Mucosa of descending colon (tissue), 3 donors: Measurements from ENCODE around the gene CPN1. TPM values are rescaled to one million over a fixed set of nuclear protein-coding genes. Genes with fewer than 3 reads are reported as not detected.

ENCODE experiments used
- ATAC-seq: fragments of 200-7000 bp; cut with Tn5 transposase; one replicate; pipeline ENCODE4 v1.9.1; 2020; ENCODE audit warnings: mild to moderate bottlenecking, moderate library complexity
- DNase-seq, 3 donors: peaks; one replicate each; pipeline ENCODE4 v3.0.0-alpha.2; 2020
- H3K36me3 ChIP-seq: fragments of 200-600 bp; one replicate; pipeline ENCODE4 v1.8.0; 2021; ENCODE audit warnings: low read depth, mild to moderate bottlenecking
- H3K4me1 ChIP-seq: fragments of 200-600 bp; one replicate; pipeline ENCODE4 v1.8.0; 2021; ENCODE audit warnings: low read depth, mild to moderate bottlenecking
- H3K4me3 ChIP-seq: fragments of 200-600 bp; one replicate; pipeline ENCODE4 v1.8.0; 2021; ENCODE audit warnings: mild to moderate bottlenecking
- H3K9me3 ChIP-seq: fragments of 200-600 bp; one replicate; pipeline ENCODE4 v1.8.0; 2021; ENCODE audit warnings: mild to moderate bottlenecking
- CTCF ChIP-seq: fragments of 200-600 bp; IDR thresholded peaks from one replicate; pipeline ENCODE4 v1.8.0; 2022; ENCODE audit warnings: antibody characterized with exemption, mild to moderate bottlenecking
- intact Hi-C, 2 donors: fragments of 100-400 bp; cut with DNase I in 1 of 2; cut with micrococcal nuclease in 1 of 2; formaldehyde crosslinking; loops; one replicate each; pipeline versions ENCODE4 v1.11.0 to v1.11.1; 2022; cut with DNase I, micrococcal nuclease
- total RNA-seq, 3 donors: library from RNA; stranded (reverse); fragmentation: NEBNext Ultra II Directional in 2 of 3; extraction: Animal tissue kit (Norgen Biotek cat#: 25700) in 2 of 3; gene quantifications; one replicate each; pipeline versions ENCODE4 v1.2.1 to v1.2.4, GENCODE V29; 2021 to 2023
- donor health status: DM: no; HTN: no; CAD: no; lungs with moderate emphysema.
- donor health status: DM: no; HTN: no; CAD: no.
- donor health status: DM: no; HTN: yes; CAD: no.

CPN1 gene
- total RNA-seq, 3 donors from 2014 or later = 0.14 TPM; not detected in 2

- intact Hi-C loops = no loop called here
- no peaks in the 10 kb centered on the region for H3K36me3 ChIP-seq
- H3K4me1 ChIP-seq = peaks cover 3% of the 10 kb centered on the region
- DNase-seq (no peak), ATAC-seq (no peak)
- no peak overlapping the region for H3K4me3 ChIP-seq
- TF ChIP-seq CTCF = no peak
- no peaks in the 10 kb centered on the region for H3K9me3 ChIP-seq
Observed at GRCh38 chr10:100036850-100037249, 44.8 kb downstream of the CPN1 start.

- no peak for TF ChIP-seq CTCF
- Histone ChIP-seq H3K36me3 (no peaks in the 10 kb centered on the region), H3K9me3 (no peaks in the 10 kb centered on the region), H3K4me1 (peaks cover 3% of the 10 kb centered on the region), H3K4me3 (no peak overlapping the region)
- ATAC-seq (no peak), DNase-seq (no peak)
- intact Hi-C loops = no loop called here
Observed at GRCh38 chr10:100033766-100034418, 47.8 kb downstream of the CPN1 start.

GRCh38 chr10:100027416-100027815 is 54.3 kb downstream of the CPN1 start:
- no peaks in the 10 kb centered on the region for H3K4me1 ChIP-seq
- no peak for TF ChIP-seq CTCF
- H3K36me3 ChIP-seq = no peaks in the 10 kb centered on the region
- ATAC-seq (no peak), DNase-seq (no peak)
- peaks cover 7% of the 10 kb centered on the region for H3K9me3 ChIP-seq
- no peak overlapping the region for H3K4me3 ChIP-seq
- intact Hi-C loops = no loop called here

- intact Hi-C loops = no loop called here
- Histone ChIP-seq H3K4me1 (no peaks in the 10 kb centered on the region), H3K4me3 (no peak overlapping the region), H3K36me3 (no peaks in the 10 kb centered on the region), H3K9me3 (peaks cover 7% of the 10 kb centered on the region)
- TF ChIP-seq CTCF = no peak
- ATAC-seq (no peak), DNase-seq (no peak)
Observed at GRCh38 chr10:100025576-100025975, 56.1 kb downstream of the CPN1 start.

GRCh38 chr10:100024748-100025147 is 56.9 kb downstream of the CPN1 start:
- H3K36me3 ChIP-seq = no peaks in the 10 kb centered on the region
- no peaks in the 10 kb centered on the region for H3K4me1 ChIP-seq
- peaks cover 7% of the 10 kb centered on the region for H3K9me3 ChIP-seq
- DNase-seq (no peak), ATAC-seq (no peak)
- intact Hi-C loops = no loop called here
- no peak overlapping the region for H3K4me3 ChIP-seq
- no peak for TF ChIP-seq CTCF

GRCh38 chr10:100022403-100022802 is 59.3 kb downstream of the CPN1 start:
- H3K4me3 ChIP-seq = no peak overlapping the region
- intact Hi-C loops = no loop called here
- TF ChIP-seq CTCF = no peak
- no peaks in the 10 kb centered on the region for H3K4me1 ChIP-seq
- no peaks in the 10 kb centered on the region for H3K9me3 ChIP-seq
- ATAC-seq = no peak
- no peaks in the 10 kb centered on the region for H3K36me3 ChIP-seq
- DNase-seq = no peak
